Measurements from ENCODE around the gene FAF1.

DNA sequence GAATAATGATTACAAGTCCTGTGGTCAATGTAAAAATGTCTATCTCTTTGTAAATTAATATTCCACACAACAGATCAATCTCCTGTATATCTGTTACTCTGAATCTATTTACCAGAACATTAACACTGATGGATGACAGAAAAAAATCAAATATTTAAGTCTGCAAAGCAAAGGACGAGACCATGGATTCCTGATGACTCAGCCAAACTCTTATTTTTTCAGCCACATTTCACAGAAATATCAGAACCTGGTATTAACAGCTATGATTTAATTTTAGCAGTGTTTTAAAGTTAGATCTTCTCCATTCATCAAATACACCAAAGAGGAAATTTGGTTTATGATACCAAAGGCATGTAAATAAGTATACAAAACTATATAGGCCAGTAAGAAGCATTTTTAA lies 46.1 kb downstream of the FAF1 start:
- TF ChIP-seq, protein P1, sequence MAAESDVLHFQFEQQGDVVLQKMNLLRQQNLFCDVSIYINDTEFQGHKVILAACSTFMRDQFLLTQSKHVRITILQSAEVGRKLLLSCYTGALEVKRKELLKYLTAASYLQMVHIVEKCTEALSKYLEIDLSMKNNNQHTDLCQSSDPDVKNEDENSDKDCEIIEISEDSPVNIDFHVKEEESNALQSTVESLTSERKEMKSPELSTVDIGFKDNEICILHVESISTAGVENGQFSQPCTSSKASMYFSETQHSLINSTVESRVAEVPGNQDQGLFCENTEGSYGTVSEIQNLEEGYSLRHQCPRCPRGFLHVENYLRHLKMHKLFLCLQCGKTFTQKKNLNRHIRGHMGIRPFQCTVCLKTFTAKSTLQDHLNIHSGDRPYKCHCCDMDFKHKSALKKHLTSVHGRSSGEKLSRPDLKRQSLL (tag by site-specific recombination; IDR thresholded peaks at IDR 0.05): no peak
- TF ChIP-seq, protein P2, sequence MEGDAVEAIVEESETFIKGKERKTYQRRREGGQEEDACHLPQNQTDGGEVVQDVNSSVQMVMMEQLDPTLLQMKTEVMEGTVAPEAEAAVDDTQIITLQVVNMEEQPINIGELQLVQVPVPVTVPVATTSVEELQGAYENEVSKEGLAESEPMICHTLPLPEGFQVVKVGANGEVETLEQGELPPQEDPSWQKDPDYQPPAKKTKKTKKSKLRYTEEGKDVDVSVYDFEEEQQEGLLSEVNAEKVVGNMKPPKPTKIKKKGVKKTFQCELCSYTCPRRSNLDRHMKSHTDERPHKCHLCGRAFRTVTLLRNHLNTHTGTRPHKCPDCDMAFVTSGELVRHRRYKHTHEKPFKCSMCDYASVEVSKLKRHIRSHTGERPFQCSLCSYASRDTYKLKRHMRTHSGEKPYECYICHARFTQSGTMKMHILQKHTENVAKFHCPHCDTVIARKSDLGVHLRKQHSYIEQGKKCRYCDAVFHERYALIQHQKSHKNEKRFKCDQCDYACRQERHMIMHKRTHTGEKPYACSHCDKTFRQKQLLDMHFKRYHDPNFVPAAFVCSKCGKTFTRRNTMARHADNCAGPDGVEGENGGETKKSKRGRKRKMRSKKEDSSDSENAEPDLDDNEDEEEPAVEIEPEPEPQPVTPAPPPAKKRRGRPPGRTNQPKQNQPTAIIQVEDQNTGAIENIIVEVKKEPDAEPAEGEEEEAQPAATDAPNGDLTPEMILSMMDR (tag by site-specific recombination; IDR thresholded peaks at IDR 0.05): no peak
- no peak for TF ChIP-seq ZNF121 (tag by site-specific recombination; IDR thresholded peaks at IDR 0.05)
- TF ChIP-seq ZNF211 (tag by site-specific recombination; IDR thresholded peaks at IDR 0.05; ENCODE audit: low read depth): no peak
- TF ChIP-seq, protein P3, sequence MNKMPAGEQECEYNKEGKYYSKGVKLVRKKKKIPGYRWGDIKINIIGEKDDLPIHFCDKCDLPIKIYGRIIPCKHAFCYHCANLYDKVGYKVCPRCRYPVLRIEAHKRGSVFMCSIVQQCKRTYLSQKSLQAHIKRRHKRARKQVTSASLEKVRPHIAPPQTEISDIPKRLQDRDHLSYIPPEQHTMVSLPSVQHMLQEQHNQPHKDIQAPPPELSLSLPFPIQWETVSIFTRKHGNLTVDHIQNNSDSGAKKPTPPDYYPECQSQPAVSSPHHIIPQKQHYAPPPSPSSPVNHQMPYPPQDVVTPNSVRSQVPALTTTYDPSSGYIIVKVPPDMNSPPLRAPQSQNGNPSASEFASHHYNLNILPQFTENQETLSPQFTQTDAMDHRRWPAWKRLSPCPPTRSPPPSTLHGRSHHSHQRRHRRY (tag by site-specific recombination; IDR thresholded peaks at IDR 0.05): no peak
- TF ChIP-seq ZNF366 (tag by site-specific recombination; conservative IDR thresholded peaks at IDR 0.05): no peak
- TF ChIP-seq YY1 (tag by site-specific recombination; IDR thresholded peaks at IDR 0.05): no peak

All from HEK293 (cell line).